Suprapubic skin (tissue), 3 donors: ENCODE data around the gene CHTF18.

Experiments used
- POLR2A ChIP-seq, 2 donors: fragments of 450-650 bp; IDR thresholded peaks; one replicate each; pipeline ENCODE4 v1.6.1; 2017; ENCODE audit warnings: antibody characterized with exemption in 2 of 2, mild to moderate bottlenecking in 2 of 2, moderate library complexity in 2 of 2
- TF ChIP-seq, protein P1 (sequence below), 2 donors: fragments of 200-600 bp in 1 of 2; fragments of 450-650 bp in 1 of 2; sonication (generic) in 1 of 2; IDR thresholded peaks; one replicate each; pipeline ENCODE4 v1.5.1; 2016 to 2019; ENCODE audit warnings: antibody characterized with exemption in 2 of 2, mild to moderate bottlenecking in 1 of 2, moderate library complexity in 1 of 2

DNA sequence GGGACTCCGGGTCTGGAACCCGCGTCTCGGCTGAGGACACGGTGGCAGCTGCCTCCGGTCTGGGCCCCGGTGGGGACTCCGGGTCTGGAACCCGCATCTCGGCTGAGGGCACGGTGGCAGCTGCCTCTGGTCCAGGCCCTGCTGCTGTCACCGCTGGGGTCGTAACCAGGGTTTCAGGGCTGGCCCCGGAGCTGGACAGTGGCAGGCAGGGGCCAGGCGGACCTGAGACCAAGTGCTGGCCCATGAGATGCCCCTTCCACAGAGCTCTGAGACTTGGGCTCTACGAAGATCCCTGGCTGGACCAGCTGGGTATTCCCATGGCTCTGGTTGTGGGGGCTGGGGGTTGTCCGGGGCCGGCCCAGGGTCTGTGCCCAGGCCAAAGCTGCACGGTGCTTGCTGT, 4.0 kb upstream of the CHTF18 start:
- TF ChIP-seq, protein P1, sequence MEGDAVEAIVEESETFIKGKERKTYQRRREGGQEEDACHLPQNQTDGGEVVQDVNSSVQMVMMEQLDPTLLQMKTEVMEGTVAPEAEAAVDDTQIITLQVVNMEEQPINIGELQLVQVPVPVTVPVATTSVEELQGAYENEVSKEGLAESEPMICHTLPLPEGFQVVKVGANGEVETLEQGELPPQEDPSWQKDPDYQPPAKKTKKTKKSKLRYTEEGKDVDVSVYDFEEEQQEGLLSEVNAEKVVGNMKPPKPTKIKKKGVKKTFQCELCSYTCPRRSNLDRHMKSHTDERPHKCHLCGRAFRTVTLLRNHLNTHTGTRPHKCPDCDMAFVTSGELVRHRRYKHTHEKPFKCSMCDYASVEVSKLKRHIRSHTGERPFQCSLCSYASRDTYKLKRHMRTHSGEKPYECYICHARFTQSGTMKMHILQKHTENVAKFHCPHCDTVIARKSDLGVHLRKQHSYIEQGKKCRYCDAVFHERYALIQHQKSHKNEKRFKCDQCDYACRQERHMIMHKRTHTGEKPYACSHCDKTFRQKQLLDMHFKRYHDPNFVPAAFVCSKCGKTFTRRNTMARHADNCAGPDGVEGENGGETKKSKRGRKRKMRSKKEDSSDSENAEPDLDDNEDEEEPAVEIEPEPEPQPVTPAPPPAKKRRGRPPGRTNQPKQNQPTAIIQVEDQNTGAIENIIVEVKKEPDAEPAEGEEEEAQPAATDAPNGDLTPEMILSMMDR (IDR thresholded peaks at IDR 0.05) = no peak
- no peak for TF ChIP-seq POLR2A (IDR thresholded peaks at IDR 0.05)
